NCI-H1694 (cell line): ENCODE results near the gene MYO1H.

Experiments used
- DNase-seq: peaks from one replicate; lab custom pipeline; 2025; lab: John Stamatoyannopoulos, UW

The MYO1H gene

GRCh38 chr12:109494348-109494881 is 146.7 kb downstream of the MYO1H start:
- no peak for DNase-seq

- DNase-seq, result no peak
Observed at GRCh38 chr12:109495012-109495411, 147.3 kb downstream of the MYO1H start.

DNA sequence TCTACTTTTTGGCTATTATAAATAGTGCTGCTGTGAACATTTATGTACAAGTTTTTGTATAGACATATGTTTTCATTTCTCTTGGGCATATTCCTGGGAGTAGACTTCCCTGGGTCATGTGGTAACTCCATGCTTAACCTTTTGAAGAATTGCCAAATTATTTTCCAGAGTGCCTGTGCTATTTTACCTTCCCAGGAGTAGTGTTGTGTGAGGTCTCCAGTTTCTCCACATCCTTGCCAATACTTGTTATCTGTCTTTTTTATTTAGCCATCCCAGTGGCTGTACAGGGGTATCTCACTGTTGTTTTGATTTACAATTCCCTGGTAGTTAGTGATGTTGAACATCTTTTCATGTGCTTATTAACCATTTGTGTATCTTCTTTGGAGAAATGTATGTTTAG is 148.6 kb downstream of the MYO1H start:
- no peak for DNase-seq

- no peak for DNase-seq
Observed at GRCh38 chr12:109497675-109498074, 150.0 kb downstream of the MYO1H start.
